HepG2 (cell line): ENCODE results near the gene MVB12A. TPM values are rescaled to one million over a fixed set of nuclear protein-coding genes. Genes with fewer than 3 reads are reported as not detected.

Source experiments
- ATAC-seq: fragments of 200-7000 bp; cut with Tn5 transposase; 3 replicates; pipeline ENCODE4 v1.9.1; 2020; ENCODE audit warnings: mild to moderate bottlenecking, moderate library complexity
- BruUV-seq: library from RNA; stranded (reverse); fragments of 400-500 nt; replicated peaks from 2 replicates; lab custom pipeline; 2021; lab: Mats Ljungman, UMichigan
- CTCF ChIA-PET: fragments of 300-600 bp; formaldehyde crosslinking; extraction: SDS; loops from one replicate; lab custom pipeline; 2021; ENCODE audit warnings: low total read pairs, inconsistent platforms, low intra/inter-chr PET ratio; lab: Yijun Ruan, JAX
- POLR2A ChIA-PET: fragments of 350-600 bp; sonication (Branson Sonifier 250); formaldehyde crosslinking; loops from one replicate; lab custom pipeline; 2020; ENCODE audit warnings: antibody characterized with exemption, inconsistent platforms; lab: Yijun Ruan, JAX
- DNase-seq: peaks from one replicate; pipeline ENCODE4 v3.0.0-alpha.2; 2015; ENCODE audit warnings: low spot score
- FAIRE-seq: peaks from 3 replicates; lab custom pipeline; 2011; peaks lifted over from hg19 to GRCh38; lab: Jason Lieb, UNC
- H2AFZ ChIP-seq: one replicate; pipeline ENCODE4 v1.6.1; 2011; ENCODE audit warnings: low read length, inconsistent platforms
- H3K27ac ChIP-seq: fragments of 300-600 bp; 3 replicates; pipeline ENCODE4 v1.8.0; 2011; ENCODE audit warnings: mixed run types, mild to moderate bottlenecking, mixed read lengths, low read length, inconsistent platforms; ENCODE audit not compliant: insufficient read depth; ENCODE audit errors: extremely low read length
- H3K27me3 ChIP-seq, 2 experiments: fragments of 200-600 bp in 1 of 2; 2 replicates in 1 of 2; 3 replicates in 1 of 2; pipeline versions ENCODE4 v1.6.0 to v1.8.0; 2011; ENCODE audit warnings: low read length in 2 of 2, mild to moderate bottlenecking in 2 of 2, moderate library complexity in 2 of 2, inconsistent platforms in 1 of 2; ENCODE audit not compliant: insufficient read depth in 2 of 2, control insufficient read depth in 1 of 2
- H3K36me3 ChIP-seq, 2 experiments: fragments of 200-600 bp in 1 of 2; replicated peaks in 1 of 2; 2 replicates in 1 of 2; 3 replicates in 1 of 2; pipeline versions ENCODE4 v1.5.1 to v1.8.0; 2011; ENCODE audit warnings: low read length in 2 of 2, inconsistent platforms in 1 of 2; ENCODE audit not compliant: insufficient read depth in 2 of 2, control insufficient read depth in 1 of 2
- H3K4me1 ChIP-seq: 2 replicates; pipeline ENCODE4 v1.5.1; 2012; ENCODE audit warnings: low read length, inconsistent platforms; ENCODE audit not compliant: insufficient read depth
- H3K4me2 ChIP-seq: 2 replicates; pipeline ENCODE4 v1.6.0; 2011; ENCODE audit warnings: low read depth, low read length, inconsistent platforms
- H3K4me3 ChIP-seq, 3 experiments: fragments of 200-600 bp in 1 of 3; sonication (generic), shearing (Covaris generic) in 1 of 3; replicated peaks in 1 of 3; 2 replicates each; pipeline ENCODE4 v1.5.1; 2011 to 2016; ENCODE audit warnings: low read length in 3 of 3, inconsistent platforms in 2 of 3, low read depth in 2 of 3, mild to moderate bottlenecking in 2 of 3, control low read depth in 1 of 3, mixed read lengths in 1 of 3; ENCODE audit not compliant: insufficient read depth in 1 of 3
- H3K79me2 ChIP-seq: one replicate; pipeline ENCODE4 v1.6.1; 2011; ENCODE audit warnings: low read length, inconsistent platforms; ENCODE audit not compliant: insufficient read depth
- H3K9ac ChIP-seq: 2 replicates; pipeline ENCODE4 v1.6.0; 2011; ENCODE audit warnings: mild to moderate bottlenecking, low read depth, low read length, inconsistent platforms; ENCODE audit not compliant: insufficient read depth
- H3K9me3 ChIP-seq: 2 replicates; pipeline ENCODE4 v1.5.1; 2012; ENCODE audit warnings: mild to moderate bottlenecking, low read length
- H4K20me1 ChIP-seq: 2 replicates; pipeline ENCODE4 v1.6.0; 2011; ENCODE audit warnings: inconsistent platforms, mild to moderate bottlenecking, low read length, moderate library complexity; ENCODE audit not compliant: insufficient read depth
- ATF2 ChIP-seq: sonication (generic); formaldehyde crosslinking; IDR thresholded peaks from 2 replicates; pipeline ENCODE4 v1.4.0; 2020; ENCODE audit warnings: missing genetic modification reagents
- CCAR2 ChIP-seq: fragments of 200-400 bp; formaldehyde crosslinking; optimal IDR thresholded peaks from 2 replicates; pipeline ENCODE3; 2018; ENCODE audit warnings: low read depth, mild to moderate bottlenecking, low read length, moderate library complexity
- CHD4 ChIP-seq: fragments of 200-600 bp; sonication (generic); IDR thresholded peaks from 2 replicates; pipeline ENCODE4 v1.7.0; 2017; ENCODE audit warnings: mild to moderate bottlenecking, low read length, borderline replicate concordance
- EEA1 ChIP-seq: sonication (generic); formaldehyde crosslinking; IDR thresholded peaks from 2 replicates; pipeline ENCODE4 v1.5.1; 2020; ENCODE audit warnings: mild to moderate bottlenecking, missing genetic modification reagents, borderline replicate concordance
- IRF1 ChIP-seq: sonication (generic); formaldehyde crosslinking; IDR thresholded peaks from 2 replicates; pipeline ENCODE4 v1.4.0; 2020; ENCODE audit warnings: low read depth, mild to moderate bottlenecking, missing genetic modification reagents
- LBX2 ChIP-seq: sonication (generic); formaldehyde crosslinking; IDR thresholded peaks from 2 replicates; pipeline ENCODE4 v1.5.0; 2020; ENCODE audit warnings: missing genetic modification reagents, mild to moderate bottlenecking, borderline replicate concordance
- MTERF4 ChIP-seq: sonication (generic); formaldehyde crosslinking; IDR thresholded peaks from 2 replicates; pipeline ENCODE4 v1.8.0; 2023; ENCODE audit warnings: mild to moderate bottlenecking, missing genetic modification reagents
- NFYC ChIP-seq: IDR thresholded peaks from 2 replicates; pipeline ENCODE4 v1.6.1; 2016; ENCODE audit warnings: missing genetic modification reagents, missing compliant biosample characterization
- STAT5B ChIP-seq: sonication (generic); formaldehyde crosslinking; IDR thresholded peaks from 2 replicates; pipeline ENCODE4 v1.4.0; 2020; ENCODE audit warnings: missing genetic modification reagents
- TCF7 ChIP-seq: sonication (generic); IDR thresholded peaks from 2 replicates; pipeline ENCODE4 v1.6.1; 2016; ENCODE audit warnings: antibody characterized with exemption, low read depth
- ZBTB25 ChIP-seq: IDR thresholded peaks from 2 replicates; pipeline ENCODE4 v1.6.1; 2018; ENCODE audit warnings: missing genetic modification reagents
- ZNF260 ChIP-seq: sonication (generic); formaldehyde crosslinking; IDR thresholded peaks from 2 replicates; pipeline ENCODE4 v1.4.0; 2020; ENCODE audit warnings: missing genetic modification reagents, low read depth, mild to moderate bottlenecking, borderline replicate concordance
- ZNF670 ChIP-seq: sonication (generic); formaldehyde crosslinking; IDR thresholded peaks from 2 replicates; pipeline ENCODE4 v1.8.0; 2022; ENCODE audit warnings: mild to moderate bottlenecking, missing genetic modification reagents, borderline replicate concordance
- ZNF770 ChIP-seq: sonication (generic); formaldehyde crosslinking; IDR thresholded peaks from 2 replicates; pipeline ENCODE4 v1.5.0; 2020; ENCODE audit warnings: mild to moderate bottlenecking, missing genetic modification reagents
- ZSCAN30 ChIP-seq: sonication (generic); formaldehyde crosslinking; IDR thresholded peaks from 2 replicates; pipeline ENCODE4 v1.5.0; 2020; ENCODE audit warnings: mild to moderate bottlenecking, missing genetic modification reagents
- ZUFSP ChIP-seq: sonication (generic); formaldehyde crosslinking; IDR thresholded peaks from 2 replicates; pipeline ENCODE4 v1.9.0; 2021; ENCODE audit warnings: missing genetic modification reagents, mild to moderate bottlenecking, borderline replicate concordance
- WGBS: methylation state at CpG from one replicate; pipeline ENCODE4 v1.1.6; 2017; ENCODE audit warnings: low lambda C conversion rate; 5-methylcytosine and 5-hydroxymethylcytosine counted together
- in situ Hi-C: cut with HindIII; loops from 2 replicates; pipeline ENCODE4 v1.10.0; 2017; ENCODE audit warnings: low pct_unique_long_range_greater_than_20kb; ENCODE audit not compliant: extremely low pct_ligation_motif_present
- intact Hi-C: fragments of 100-400 bp; cut with micrococcal nuclease; formaldehyde crosslinking; loops from one replicate; pipeline ENCODE4 v1.10.0; 2022; ENCODE audit not compliant: unreplicated experiment
- polyA plus RNA-seq, 8 experiments: library from polyadenylated mRNA; depleted of rRNA in 3 of 8; stranded (reverse) in 7 of 8; unstranded in 1 of 8; fragments of >200 nt; fragmentation: Illumina TruSeq in 4 of 8; extraction: Trizol in 4 of 8; gene quantifications; 2 replicates each; pipeline versions ENCODE4 v1.2.1 to v1.2.3, GENCODE V29; 2011 to 2016; ENCODE audit warnings: low read depth in 4 of 8, missing spikeins in 1 of 8, mixed read lengths in 1 of 8; ENCODE audit not compliant: insufficient read depth in 1 of 8
- total RNA-seq, 5 experiments: library from RNA; depleted of rRNA; stranded (reverse); fragments of >200 nt; fragmentation: Illumina TruSeq; extraction: Trizol; gene quantifications; 2 replicates each; pipeline ENCODE4 v1.2.3, GENCODE V29; 2016; ENCODE audit warnings: low read depth in 1 of 5

The MVB12A gene
- total and polyA plus RNA-seq, 2 of the 13 experiments (the other 11 are each of a cell fraction or from before 2014, with no cell fraction given) = 35.7 to 36.1 TPM

GRCh38 chr19:17393002-17393401 is 26.8 kb upstream of the MVB12A start:
- BruUV-seq = no TSS peak
- no peak for ATAC-seq
- Histone ChIP-seq H4K20me1 (no peaks in the 10 kb centered on the region), H3K4me1 (peaks cover 8% of the 10 kb centered on the region), H2AFZ (no peak overlapping the region), H3K27me3 (peaks cover 0 to 1% of the 10 kb centered on the region in 2 experiments; a peak in 1 of 5 replicates), H3K79me2 (no peaks in the 10 kb centered on the region), H3K36me3 (no peaks in the 10 kb centered on the region), H3K4me2 (no peak overlapping the region), H3K9me3 (peaks cover 10% of the 10 kb centered on the region), H3K27ac (no peak overlapping the region), H3K4me3 (no peak overlapping the region), H3K9ac (no peak overlapping the region)
- POLR2A ChIA-PET = no interaction called here
- in situ Hi-C loops = no loop called here
- intact Hi-C loops = no loop called here
- no peak for FAIRE-seq
- CTCF ChIA-PET = no interaction called here
- DNase-seq = no peak
- WGBS = 44% methylated on average over 2 of the region's 2 CpGs
- no peak for TF ChIP-seq ZUFSP
- no peak for TF ChIP-seq ATF2 (CRISPR knock-in tag)
- TF ChIP-seq ZNF770 (CRISPR knock-in tag) = no peak
- TF ChIP-seq CHD4 = no peak
- TF ChIP-seq TCF7 = no peak
- no peak for TF ChIP-seq ZSCAN30 (CRISPR knock-in tag)
- TF ChIP-seq ZNF670 = no peak
- TF ChIP-seq LBX2 (CRISPR knock-in tag) = no peak
- no peak for TF ChIP-seq EEA1 (CRISPR knock-in tag)
- TF ChIP-seq CCAR2 = no peak
- TF ChIP-seq MTERF4 = no peak
- no peak for TF ChIP-seq ZBTB25
- TF ChIP-seq IRF1 (CRISPR knock-in tag) = no peak
- no peak for TF ChIP-seq NFYC (CRISPR knock-in tag)
- TF ChIP-seq ZNF260 (CRISPR knock-in tag) = no peak
- no peak for TF ChIP-seq STAT5B (CRISPR knock-in tag)
